H9 (cell line): ENCODE data around the gene TMEM154. TPM values are rescaled to one million over a fixed set of nuclear protein-coding genes. Genes with fewer than 3 reads are reported as not detected.

Experiments used
- DNase-seq: peaks from one replicate; pipeline ENCODE4 v3.0.0-alpha.2; 2017
- H2AFZ ChIP-seq: one replicate; pipeline ENCODE4 v1.6.1; 2013; ENCODE audit warnings: mild to moderate bottlenecking, low read length, control low read depth, moderate library complexity
- H2AK5ac ChIP-seq: 2 replicates; pipeline ENCODE4 v1.6.1; 2013; ENCODE audit warnings: low read length, control low read depth, mixed read lengths; ENCODE audit not compliant: insufficient read length
- H2BK120ac ChIP-seq: one replicate; pipeline ENCODE4 v1.6.1; 2013; ENCODE audit warnings: low read depth, mild to moderate bottlenecking, low read length, control low read depth, inconsistent platforms; ENCODE audit not compliant: poor library complexity, severe bottlenecking
- H2BK12ac ChIP-seq: 2 replicates; pipeline ENCODE4 v1.6.1; 2013; ENCODE audit warnings: low read length, control low read depth, mixed read lengths, low read depth; ENCODE audit not compliant: insufficient read length
- H2BK15ac ChIP-seq: 2 replicates; pipeline ENCODE4 v1.6.1; 2013; ENCODE audit warnings: low read depth, low read length, control low read depth
- H2BK20ac ChIP-seq: one replicate; pipeline ENCODE4 v1.6.1; 2013; ENCODE audit warnings: low read depth, mild to moderate bottlenecking, low read length, control low read depth, inconsistent platforms; ENCODE audit not compliant: poor library complexity, severe bottlenecking
- H2BK5ac ChIP-seq: 2 replicates; pipeline ENCODE4 v1.6.1; 2013; ENCODE audit warnings: low read length, control low read depth, mixed read lengths; ENCODE audit not compliant: insufficient read length
- H3K14ac ChIP-seq: 2 replicates; pipeline ENCODE4 v1.6.1; 2013; ENCODE audit warnings: low read length, control low read depth; ENCODE audit not compliant: insufficient read depth
- H3K18ac ChIP-seq: 2 replicates; pipeline ENCODE4 v1.6.1; 2013; ENCODE audit warnings: low read depth, mild to moderate bottlenecking, mixed read lengths, low read length, control low read depth; ENCODE audit not compliant: insufficient read length
- H3K23ac ChIP-seq: 2 replicates; pipeline ENCODE4 v1.6.1; 2013; ENCODE audit warnings: low read length, control low read depth, mixed read lengths, low read depth; ENCODE audit not compliant: insufficient read length
- H3K23me2 ChIP-seq: 2 replicates; pipeline ENCODE4 v1.6.1; 2013; ENCODE audit warnings: low read depth, mild to moderate bottlenecking, mixed read lengths, low read length, control low read depth; ENCODE audit not compliant: insufficient read length, poor library complexity, severe bottlenecking
- H3K27ac ChIP-seq: 2 replicates; pipeline ENCODE4 v1.5.1; 2013; ENCODE audit warnings: low read length, control low read depth, mixed read lengths, low read depth; ENCODE audit not compliant: insufficient read length
- H3K27me3 ChIP-seq: 2 replicates; pipeline ENCODE4 v1.6.1; 2013; ENCODE audit warnings: low read length, control low read depth, inconsistent platforms; ENCODE audit not compliant: insufficient read depth
- H3K4ac ChIP-seq: 2 replicates; pipeline ENCODE4 v1.6.1; 2013; ENCODE audit warnings: low read depth, mild to moderate bottlenecking, control low read depth, inconsistent platforms, low read length, moderate library complexity
- H3K4me1 ChIP-seq: 2 replicates; pipeline ENCODE4 v1.6.1; 2013; ENCODE audit warnings: low read length, control low read depth, inconsistent platforms; ENCODE audit not compliant: insufficient read depth
- H3K4me2 ChIP-seq: 2 replicates; pipeline ENCODE4 v1.6.1; 2013; ENCODE audit warnings: low read length, control low read depth, mixed read lengths; ENCODE audit not compliant: insufficient read length, insufficient read depth
- H3K56ac ChIP-seq: 2 replicates; pipeline ENCODE4 v1.6.1; 2013; ENCODE audit warnings: low read depth, mild to moderate bottlenecking, mixed read lengths, low read length, control low read depth; ENCODE audit not compliant: insufficient read length
- H3K79me1 ChIP-seq: 2 replicates; pipeline ENCODE4 v1.6.1; 2013; ENCODE audit warnings: low read depth, mild to moderate bottlenecking, moderate library complexity, low read length, control low read depth, inconsistent platforms; ENCODE audit not compliant: insufficient read depth, poor library complexity, severe bottlenecking
- H3K79me2 ChIP-seq: 2 replicates; pipeline ENCODE4 v1.6.1; 2013; ENCODE audit warnings: low read length, control low read depth, inconsistent platforms; ENCODE audit not compliant: insufficient read depth
- H3K9ac ChIP-seq: 2 replicates; pipeline ENCODE4 v1.6.1; 2013; ENCODE audit warnings: low read length, control low read depth, mixed read lengths; ENCODE audit not compliant: insufficient read length; ENCODE audit errors: extremely low read depth
- H3K9me3 ChIP-seq: one replicate; pipeline ENCODE4 v1.6.1; 2013; ENCODE audit warnings: low read depth, low read length, inconsistent platforms; ENCODE audit not compliant: control insufficient read depth
- H3T11ph ChIP-seq: one replicate; pipeline ENCODE4 v1.6.1; 2013; ENCODE audit warnings: mild to moderate bottlenecking, low read length, control low read depth, inconsistent platforms
- H4K20me1 ChIP-seq: one replicate; pipeline ENCODE4 v1.6.1; 2013; ENCODE audit not compliant: control insufficient read depth, insufficient read length, insufficient read depth
- H4K5ac ChIP-seq: 2 replicates; pipeline ENCODE4 v1.6.1; 2013; ENCODE audit warnings: low read depth, mild to moderate bottlenecking, mixed read lengths, low read length, control low read depth; ENCODE audit not compliant: insufficient read length
- H4K8ac ChIP-seq: replicated peaks from 2 replicates; pipeline ENCODE4 v1.6.1; 2013; ENCODE audit warnings: low read length, control low read depth, mixed read lengths, low read depth; ENCODE audit not compliant: insufficient read length
- H4K91ac ChIP-seq: 2 replicates; pipeline ENCODE4 v1.6.1; 2013; ENCODE audit warnings: low read depth, mild to moderate bottlenecking, moderate library complexity, mixed read lengths, low read length, control low read depth; ENCODE audit not compliant: insufficient read length
- H3K27ac Mint-ChIP-seq, 3 experiments: 2 replicates in 2 of 3; 3 replicates in 1 of 3; pipeline ENCODE4 v1.8.0; 2020 to 2021; ENCODE audit warnings: mixed read lengths in 3 of 3, mild to moderate bottlenecking in 1 of 3, moderate library complexity in 1 of 3
- H3K27me3 Mint-ChIP-seq: 2 replicates; pipeline ENCODE4 v1.8.0; 2021; ENCODE audit warnings: low read depth, mild to moderate bottlenecking, moderate library complexity, mixed read lengths
- H3K36me3 Mint-ChIP-seq, 3 experiments: 2 replicates in 2 of 3; 3 replicates in 1 of 3; pipeline ENCODE4 v1.8.0; 2020 to 2021; ENCODE audit warnings: low read depth in 3 of 3, mixed read lengths in 3 of 3; ENCODE audit not compliant: insufficient read depth in 1 of 3
- H3K4me1 Mint-ChIP-seq, 2 experiments: 2 replicates each; pipeline ENCODE4 v1.8.0; 2020; ENCODE audit warnings: mixed read lengths in 2 of 2
- H3K4me3 Mint-ChIP-seq, 2 experiments: 2 replicates in 1 of 2; 3 replicates in 1 of 2; pipeline ENCODE4 v1.8.0; 2020 to 2021; ENCODE audit warnings: mild to moderate bottlenecking in 2 of 2, mixed read lengths in 2 of 2, moderate library complexity in 1 of 2
- H3K9me3 Mint-ChIP-seq, 2 experiments: 2 replicates in 1 of 2; 3 replicates in 1 of 2; pipeline ENCODE4 v1.8.0; 2020; ENCODE audit warnings: mild to moderate bottlenecking in 2 of 2, mixed read lengths in 2 of 2, moderate library complexity in 1 of 2
- WGBS: extraction: QIAGEN DNeasy Blood & Tissue Kit; methylation state at CpG from one replicate; pipeline ENCODE4 v1.1.7; 2013; ENCODE audit warnings: missing lambda C conversion rate, low lambda C conversion rate, mixed read lengths; ENCODE audit not compliant: insufficient read length; ENCODE audit errors: extremely low coverage; 5-methylcytosine and 5-hydroxymethylcytosine counted together
- total RNA-seq: library from RNA; stranded (reverse); gene quantifications from 2 replicates; pipeline ENCODE4 v1.2.1, GENCODE V29; 2021
- TF ChIP-seq, protein P1 (sequence below): fragments of 200-600 bp; sonication (generic); conservative IDR thresholded peaks from 3 replicates; pipeline ENCODE4 v1.8.0; 2021; ENCODE audit warnings: antibody characterized with exemption, mild to moderate bottlenecking

The TMEM154 gene
- total RNA-seq, 1 experiment from 2014 or later = 1.7 TPM

DNA sequence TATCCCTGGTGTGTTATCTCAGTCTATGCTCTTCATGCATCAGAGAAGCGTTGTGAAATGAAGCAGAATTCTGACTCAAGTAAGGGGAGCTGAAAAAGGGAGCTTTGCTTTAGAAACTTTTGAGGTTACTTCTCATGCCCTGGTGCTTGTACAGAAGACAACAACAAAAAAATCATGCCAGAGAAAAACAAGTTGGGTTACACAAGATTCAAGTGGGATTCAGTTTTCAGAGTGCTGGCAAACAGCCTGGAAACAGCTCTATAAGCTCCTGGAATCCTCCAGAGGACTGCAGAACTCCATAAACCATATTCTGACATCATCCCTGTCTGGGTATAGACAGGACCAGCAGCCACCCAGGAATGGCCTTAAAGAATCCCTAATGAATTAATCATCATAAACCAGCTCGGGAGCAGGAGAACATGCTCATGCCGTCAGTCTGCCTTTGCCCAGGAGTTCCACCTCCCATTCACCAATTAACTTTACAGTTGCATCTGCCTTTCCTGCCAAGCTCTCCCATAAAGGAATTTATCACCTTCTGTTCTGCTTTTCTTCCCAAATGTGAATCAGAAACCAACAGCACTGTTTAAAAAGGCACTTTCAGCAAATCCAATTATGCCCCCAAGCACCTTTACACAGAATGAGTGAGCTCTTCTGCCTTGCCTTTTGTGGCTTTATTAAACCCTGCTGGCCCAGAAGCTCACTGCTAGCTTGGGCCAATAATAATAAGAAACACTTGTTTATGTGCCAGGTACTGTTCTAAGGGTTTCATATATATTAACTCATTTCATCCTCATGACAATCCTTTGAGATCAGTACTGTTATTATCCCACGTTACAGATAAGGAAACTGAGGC lies 89.4 kb downstream of the TMEM154 start:
- H3K4ac ChIP-seq = no peak overlapping the region
- H3K27me3 ChIP-seq = no peaks in the 10 kb centered on the region
- Mint-ChIP-seq H3K27me3 (peaks cover 5% of the 10 kb centered on the region), H3K27ac (no peak overlapping the region), H3K4me1 (peaks cover 11 to 14% of the 10 kb centered on the region in 2 experiments), H3K9me3 (peaks cover 3 to 6% of the 10 kb centered on the region in 2 experiments; a peak in 2 of 5 replicates), H3K36me3 (peaks cover 0 to 3% (median 0%) of the 10 kb centered on the region in 3 experiments; a peak in 1 of 7 replicates), H3K4me3 (no peak overlapping the region)
- H2BK5ac ChIP-seq = no peak overlapping the region
- no peak overlapping the region for H2BK12ac ChIP-seq
- peaks cover 5% of the 10 kb centered on the region for H3K23me2 ChIP-seq
- no peak overlapping the region for H3K27ac ChIP-seq
- H2BK120ac ChIP-seq = no peak overlapping the region
- H2BK15ac ChIP-seq = no peak overlapping the region
- H3K79me2 ChIP-seq = no peaks in the 10 kb centered on the region
- no CpG with 5 or more reads among the region's 4 CpGs for WGBS
- no peak overlapping the region for H3K9ac ChIP-seq
- no peak overlapping the region for H4K8ac ChIP-seq
- no peak overlapping the region for H3K18ac ChIP-seq
- no peaks in the 10 kb centered on the region for H3K4me1 ChIP-seq
- no peak overlapping the region for H4K91ac ChIP-seq
- DNase-seq = no peak
- no peak overlapping the region for H2BK20ac ChIP-seq
- no peaks in the 10 kb centered on the region for H4K20me1 ChIP-seq
- no peak overlapping the region for H4K5ac ChIP-seq
- H2AFZ ChIP-seq = no peak overlapping the region
- H3K23ac ChIP-seq = no peak overlapping the region
- H3K9me3 ChIP-seq = no peaks in the 10 kb centered on the region
- peak overlapping the region; percentile 61 for H3K4me2 ChIP-seq
- no peaks in the 10 kb centered on the region for H3K79me1 ChIP-seq
- no peak overlapping the region for H3K56ac ChIP-seq
- H3T11ph ChIP-seq = no peak overlapping the region
- TF ChIP-seq, protein P1, sequence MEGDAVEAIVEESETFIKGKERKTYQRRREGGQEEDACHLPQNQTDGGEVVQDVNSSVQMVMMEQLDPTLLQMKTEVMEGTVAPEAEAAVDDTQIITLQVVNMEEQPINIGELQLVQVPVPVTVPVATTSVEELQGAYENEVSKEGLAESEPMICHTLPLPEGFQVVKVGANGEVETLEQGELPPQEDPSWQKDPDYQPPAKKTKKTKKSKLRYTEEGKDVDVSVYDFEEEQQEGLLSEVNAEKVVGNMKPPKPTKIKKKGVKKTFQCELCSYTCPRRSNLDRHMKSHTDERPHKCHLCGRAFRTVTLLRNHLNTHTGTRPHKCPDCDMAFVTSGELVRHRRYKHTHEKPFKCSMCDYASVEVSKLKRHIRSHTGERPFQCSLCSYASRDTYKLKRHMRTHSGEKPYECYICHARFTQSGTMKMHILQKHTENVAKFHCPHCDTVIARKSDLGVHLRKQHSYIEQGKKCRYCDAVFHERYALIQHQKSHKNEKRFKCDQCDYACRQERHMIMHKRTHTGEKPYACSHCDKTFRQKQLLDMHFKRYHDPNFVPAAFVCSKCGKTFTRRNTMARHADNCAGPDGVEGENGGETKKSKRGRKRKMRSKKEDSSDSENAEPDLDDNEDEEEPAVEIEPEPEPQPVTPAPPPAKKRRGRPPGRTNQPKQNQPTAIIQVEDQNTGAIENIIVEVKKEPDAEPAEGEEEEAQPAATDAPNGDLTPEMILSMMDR = no peak
- H3K14ac ChIP-seq = no peak overlapping the region
- no peak overlapping the region for H2AK5ac ChIP-seq
